Coronary artery (tissue), 2 donors: ENCODE data around the gene ACTN3.

Source experiments
- DNase-seq: peaks from one replicate; pipeline ENCODE4 v3.0.0-alpha.2; 2017; ENCODE audit warnings: low spot score
- H3K27ac ChIP-seq, 2 donors: fragments of 200-600 bp; sonication (generic); one replicate each; pipeline ENCODE4 v1.5.1; 2016 to 2019
- H3K4me3 ChIP-seq: fragments of 200-600 bp; sonication (generic); 2 replicates; pipeline ENCODE4 v1.5.1; 2016; ENCODE audit warnings: mild to moderate bottlenecking, moderate library complexity
- CTCF ChIP-seq: fragments of 200-600 bp; sonication (generic); IDR thresholded peaks from one replicate; pipeline ENCODE4 v1.5.1; 2019; ENCODE audit warnings: antibody characterized with exemption

ACTN3 gene

GRCh38 chr11:66564538-66564937 is 17.8 kb downstream of the ACTN3 start:
- no peak for DNase-seq
- TF ChIP-seq CTCF = no peak
- no peak overlapping the region for H3K27ac ChIP-seq
- no peak overlapping the region for H3K4me3 ChIP-seq

GRCh38 chr11:66564984-66565383 is 18.3 kb downstream of the ACTN3 start:
- no peak overlapping the region for H3K4me3 ChIP-seq
- no peak overlapping the region for H3K27ac ChIP-seq
- no peak for DNase-seq
- TF ChIP-seq CTCF = no peak

- TF ChIP-seq CTCF = no peak
- H3K27ac ChIP-seq = no peak overlapping the region
- peak; percentile 67 for DNase-seq
- H3K4me3 ChIP-seq = no peak overlapping the region
These were observed 19.5 kb downstream of the ACTN3 start for GRCh38 chr11:66566221-66566620.

- peak; percentile 60 for DNase-seq
- Histone ChIP-seq H3K27ac (peak overlapping the region; percentile 54 to 73), H3K4me3 (peak overlapping the region; percentile 91)
- TF ChIP-seq CTCF = no peak
These were observed 21.1 kb downstream of the ACTN3 start for GRCh38 chr11:66567787-66568123.

- peak within 1 kb of the TSS; percentile 54 to 73 for H3K27ac ChIP-seq
- H3K4me3 ChIP-seq = peak within 1 kb of the TSS; percentile 91
- peak; percentile 84 for DNase-seq
- no peak for TF ChIP-seq CTCF
These were observed 21.6 kb downstream of the ACTN3 start, which contains the start of gene CTSF for GRCh38 chr11:66568124-66568916. TSS of gene CTSF (minus strand) at chr11:66568606. CDS start at chr11:66568486, 120 bp downstream.

- H3K27ac ChIP-seq = no peak overlapping the region
- no peak overlapping the region for H3K4me3 ChIP-seq
- peak; percentile 67 for DNase-seq
- no peak for TF ChIP-seq CTCF
These were observed 22.4 kb downstream of the ACTN3 start for GRCh38 chr11:66569076-66569475.
